Naive thymus-derived CD8-positive, alpha-beta T cell (primary cell): ENCODE data around the gene PCOLCE2. TPM values are rescaled to one million over a fixed set of nuclear protein-coding genes. Genes with fewer than 3 reads are reported as not detected.

ENCODE experiments used
- ATAC-seq, 2 donors: fragments of 150-1000 bp; cut with Tn5 transposase in 1 of 2; sonication (Bioruptor Pico), chemical (Tn5 transposase) in 1 of 2; 1 replicate in 1 of 2; 2 replicates in 1 of 2; pipeline ENCODE4 v1.10.0; 2021; ENCODE audit warnings: mild to moderate bottlenecking in 2 of 2, moderate library complexity in 2 of 2
- POLR2A ChIA-PET: fragments of 350-600 bp; sonication (Branson Sonifier 250); formaldehyde crosslinking; loops from one replicate; lab custom pipeline; 2021; ENCODE audit warnings: antibody characterized with exemption; lab: Charles Lee
- DNase-seq, 10 donors: peaks; one replicate each; pipeline versions ENCODE4 v3.0.0 to v3.0.0-alpha.2; 2020 to 2022
- H3K27ac Mint-ChIP-seq, 10 donors: one replicate each; pipeline ENCODE4 v1.8.0; 2020 to 2022; ENCODE audit warnings: mild to moderate bottlenecking in 10 of 10, mixed read lengths in 10 of 10, moderate library complexity in 4 of 10, inconsistent platforms in 1 of 10
- H3K27me3 Mint-ChIP-seq, 5 donors: one replicate each; pipeline ENCODE4 v1.8.0; 2021 to 2022; ENCODE audit warnings: mixed read lengths in 5 of 5
- H3K36me3 Mint-ChIP-seq, 3 donors: one replicate each; pipeline ENCODE4 v1.8.0; 2020 to 2022; ENCODE audit warnings: mixed read lengths in 3 of 3, mild to moderate bottlenecking in 2 of 3, inconsistent platforms in 1 of 3
- H3K4me1 Mint-ChIP-seq, 4 donors: one replicate each; pipeline ENCODE4 v1.8.0; 2021 to 2022; ENCODE audit warnings: mixed read lengths in 4 of 4
- H3K4me3 Mint-ChIP-seq, 10 donors: one replicate each; pipeline ENCODE4 v1.8.0; 2020 to 2022; ENCODE audit warnings: mild to moderate bottlenecking in 10 of 10, mixed read lengths in 10 of 10, moderate library complexity in 6 of 10, inconsistent platforms in 1 of 10
- H3K9me3 Mint-ChIP-seq, 9 donors: one replicate each; pipeline ENCODE4 v1.8.0; 2020 to 2022; ENCODE audit warnings: mixed read lengths in 9 of 9, mild to moderate bottlenecking in 3 of 9, inconsistent platforms in 1 of 9, moderate library complexity in 1 of 9
- polyA plus RNA-seq, 3 donors: library from polyadenylated mRNA; unstranded; fragments of 300-500 nt; fragmentation: Illumina TruSeq; gene quantifications; one replicate each; pipeline ENCODE4 v1.2.3, GENCODE V29; 2021
- total RNA-seq, 8 experiments: library from RNA in 2 of 8; stranded (reverse) in 2 of 8; gene quantifications; one replicate each; pipeline ENCODE4 v1.2.3 and lab custom pipeline; 2021 to 2026

PCOLCE2 gene
- total and polyA plus RNA-seq, 5 experiments from 2014 or later = not detected

DNA sequence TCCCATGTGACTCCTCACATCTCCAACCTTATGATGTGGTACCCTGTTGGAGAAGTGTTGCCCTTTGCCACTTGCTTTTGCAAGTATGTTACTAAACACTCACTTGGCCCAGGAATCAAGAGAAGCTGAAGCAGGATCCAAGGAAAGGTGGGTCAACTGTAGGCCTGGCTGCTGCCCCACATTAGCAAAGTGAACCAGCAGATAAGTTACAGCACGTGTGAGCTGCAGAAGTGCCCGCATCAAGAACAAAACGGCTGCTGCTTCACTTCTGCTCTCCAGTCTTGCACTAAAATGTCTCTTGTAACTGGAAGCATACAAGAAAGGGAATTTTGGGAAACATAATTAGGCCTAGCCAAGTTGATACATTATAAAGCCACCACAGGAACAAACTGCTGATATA is 79.6 kb downstream of the PCOLCE2 start:
- no peaks in the 10 kb centered on the region for H3K9me3 Mint-ChIP-seq
- peaks cover 0 to 7% (median 3%) of the 10 kb centered on the region in 5 donors for H3K27me3 Mint-ChIP-seq
- POLR2A ChIA-PET = no interaction called here
- DNase-seq (no peak), ATAC-seq (no peak)
- H3K36me3 Mint-ChIP-seq = peaks cover 0 to 6% (median 0%) of the 10 kb centered on the region in 3 donors
- H3K4me1 Mint-ChIP-seq = no peaks in the 10 kb centered on the region
- H3K4me3 Mint-ChIP-seq = no peak overlapping the region
- H3K27ac Mint-ChIP-seq = no peak overlapping the region

DNA sequence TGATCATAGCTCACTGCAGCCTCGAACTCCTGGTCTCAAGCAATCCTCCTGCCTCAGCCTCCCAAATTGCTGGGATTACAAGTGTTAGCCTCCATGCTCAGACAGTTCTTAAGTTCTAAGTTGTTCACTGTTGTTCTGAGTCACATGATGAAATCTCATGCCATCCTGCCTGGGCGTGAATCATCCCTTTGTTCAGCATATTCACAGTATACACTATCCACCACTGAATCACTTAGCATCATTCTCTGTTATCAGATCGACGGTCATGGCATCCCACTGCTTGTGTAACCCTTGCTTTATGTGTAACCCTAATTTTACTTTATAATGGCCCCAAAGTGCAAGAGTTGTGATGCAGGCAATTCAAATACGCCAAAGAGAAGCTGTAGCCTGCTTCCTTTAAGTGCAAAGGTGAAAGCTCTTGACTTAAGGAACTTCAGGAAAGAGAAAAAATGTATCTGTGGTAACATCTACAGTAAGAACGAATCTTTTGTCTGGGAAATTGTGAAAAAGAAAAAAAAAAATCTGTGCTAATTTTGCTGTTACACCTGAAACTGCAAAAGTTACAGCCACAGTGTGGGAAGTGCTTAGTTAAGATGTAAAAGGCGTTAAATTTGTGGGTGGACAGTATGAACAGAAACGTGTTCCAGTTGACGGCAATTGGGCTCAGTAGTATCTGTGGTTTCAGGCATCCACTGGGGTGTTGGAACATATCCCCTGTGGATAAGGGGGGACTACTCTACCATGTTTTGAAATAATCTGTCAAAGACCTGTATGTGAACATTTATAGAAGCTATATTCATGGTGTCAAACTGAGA is 80.6 kb downstream of the PCOLCE2 start:
- H3K4me3 Mint-ChIP-seq = no peak overlapping the region
- POLR2A ChIA-PET = no interaction called here
- no peak for DNase-seq
- ATAC-seq = no peak
- H3K36me3 Mint-ChIP-seq = peaks cover 0 to 7% (median 1%) of the 10 kb centered on the region in 3 donors
- no peak overlapping the region for H3K27ac Mint-ChIP-seq
- H3K9me3 Mint-ChIP-seq = no peaks in the 10 kb centered on the region
- H3K27me3 Mint-ChIP-seq = peaks cover 0 to 6% (median 3%) of the 10 kb centered on the region in 5 donors
- H3K4me1 Mint-ChIP-seq = no peaks in the 10 kb centered on the region

DNA sequence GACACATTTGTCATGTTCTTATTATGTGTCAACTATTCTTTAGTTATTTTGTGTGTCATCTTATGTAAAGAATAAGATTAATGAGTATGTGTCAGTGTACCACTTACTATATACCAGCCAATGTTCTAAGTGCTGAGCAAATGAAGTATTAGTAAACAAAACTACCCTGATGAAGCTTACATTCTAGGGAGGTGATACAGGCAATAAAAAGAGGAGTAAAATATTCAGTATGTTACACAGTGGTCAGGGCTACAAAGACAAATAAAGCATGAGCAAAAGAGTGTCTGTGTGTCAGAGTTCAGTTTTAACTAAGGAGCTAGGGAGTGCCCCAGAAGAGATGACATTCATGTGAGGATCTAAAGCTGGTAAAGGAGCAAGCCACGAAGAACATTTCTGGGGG is 86.0 kb downstream of the PCOLCE2 start:
- no peak for DNase-seq
- H3K4me1 Mint-ChIP-seq = no peaks in the 10 kb centered on the region
- ATAC-seq = no peak
- H3K4me3 Mint-ChIP-seq = no peak overlapping the region
- POLR2A ChIA-PET = no interaction called here
- H3K27me3 Mint-ChIP-seq = no peaks in the 10 kb centered on the region
- peaks cover 0 to 7% (median 3%) of the 10 kb centered on the region in 3 donors for H3K36me3 Mint-ChIP-seq
- H3K27ac Mint-ChIP-seq = no peak overlapping the region
- no peaks in the 10 kb centered on the region for H3K9me3 Mint-ChIP-seq

DNA sequence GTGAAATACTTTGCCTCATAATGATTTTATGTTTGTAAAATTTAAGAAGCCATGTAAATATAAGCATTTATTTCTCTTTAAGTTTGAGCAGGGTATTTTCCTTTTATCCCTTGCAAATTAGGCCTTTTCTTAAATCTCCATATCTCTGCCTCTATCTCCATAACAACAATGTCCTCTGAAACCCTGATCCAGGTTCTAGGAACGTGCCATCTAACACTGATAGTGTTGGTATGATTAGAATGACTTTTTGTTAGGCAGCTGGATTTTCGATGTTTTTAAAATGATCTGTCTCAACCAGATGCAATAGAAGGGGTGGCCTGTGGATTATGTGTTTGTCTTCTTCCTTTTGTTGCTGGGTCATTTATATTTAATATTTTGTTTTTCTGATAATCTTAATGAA is 87.1 kb downstream of the PCOLCE2 start:
- H3K27ac Mint-ChIP-seq = no peak overlapping the region
- H3K4me3 Mint-ChIP-seq = no peak overlapping the region
- no peaks in the 10 kb centered on the region for H3K27me3 Mint-ChIP-seq
- DNase-seq (no peak), ATAC-seq (no peak)
- H3K4me1 Mint-ChIP-seq = no peaks in the 10 kb centered on the region
- H3K9me3 Mint-ChIP-seq = no peaks in the 10 kb centered on the region
- H3K36me3 Mint-ChIP-seq = peaks cover 0 to 7% (median 3%) of the 10 kb centered on the region in 3 donors
- POLR2A ChIA-PET = no interaction called here

DNA sequence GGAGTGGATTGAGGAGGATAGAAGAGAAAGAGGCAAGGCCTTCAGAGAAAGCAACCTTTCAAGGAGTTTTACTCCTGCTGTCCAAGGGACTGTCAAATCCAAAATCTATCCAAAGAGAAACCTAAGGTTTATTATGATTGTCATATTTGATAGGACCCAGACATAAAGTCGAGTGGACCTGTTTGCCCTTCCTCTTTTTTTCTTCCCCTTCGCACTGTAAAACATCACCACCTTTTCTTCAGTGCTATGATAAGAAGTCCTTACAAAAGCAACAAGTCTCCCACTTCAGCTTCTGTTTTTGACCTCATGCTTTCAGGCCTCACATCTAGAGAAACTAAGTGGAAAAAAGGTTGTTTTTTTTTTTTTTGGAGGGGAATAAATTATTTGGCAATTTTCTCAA is 92.1 kb downstream of the PCOLCE2 start:
- H3K27ac Mint-ChIP-seq = no peak overlapping the region
- ATAC-seq = no peak

DNA sequence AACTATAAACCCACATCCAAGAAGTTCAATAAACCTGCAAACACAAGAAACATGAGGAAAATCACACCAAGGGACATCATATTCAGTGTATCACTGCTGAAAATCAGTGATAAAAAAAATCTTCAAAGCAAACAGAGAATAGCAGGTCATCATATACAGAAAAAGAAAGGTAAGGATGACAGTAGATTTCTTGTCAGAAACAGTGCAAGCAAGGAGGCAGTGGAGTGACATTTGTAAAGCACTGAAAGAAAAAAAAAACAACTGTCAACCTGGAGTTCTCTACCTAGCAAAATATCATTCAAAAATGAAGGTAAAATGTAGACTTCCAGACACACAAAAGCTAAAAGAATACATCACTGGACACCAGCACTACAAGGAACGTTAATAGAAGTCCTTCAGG is 93.6 kb downstream of the PCOLCE2 start:
- ATAC-seq (no peak), DNase-seq (no peak)
- POLR2A ChIA-PET = no interaction called here
- Mint-ChIP-seq H3K36me3 (peaks cover 0 to 4% (median 0%) of the 10 kb centered on the region in 3 donors), H3K27me3 (no peaks in the 10 kb centered on the region), H3K9me3 (no peaks in the 10 kb centered on the region), H3K27ac (no peak overlapping the region), H3K4me1 (no peaks in the 10 kb centered on the region), H3K4me3 (no peak overlapping the region)

More for the DNA sequence above, 92.1 kb downstream of the PCOLCE2 start:
- H3K27me3 Mint-ChIP-seq = no peaks in the 10 kb centered on the region
- POLR2A ChIA-PET = no interaction called here
- no peak overlapping the region for H3K4me3 Mint-ChIP-seq
- H3K4me1 Mint-ChIP-seq = no peaks in the 10 kb centered on the region
- H3K9me3 Mint-ChIP-seq = no peaks in the 10 kb centered on the region
- peaks cover 0 to 4% (median 0%) of the 10 kb centered on the region in 3 donors for H3K36me3 Mint-ChIP-seq
- no peak for DNase-seq

DNA sequence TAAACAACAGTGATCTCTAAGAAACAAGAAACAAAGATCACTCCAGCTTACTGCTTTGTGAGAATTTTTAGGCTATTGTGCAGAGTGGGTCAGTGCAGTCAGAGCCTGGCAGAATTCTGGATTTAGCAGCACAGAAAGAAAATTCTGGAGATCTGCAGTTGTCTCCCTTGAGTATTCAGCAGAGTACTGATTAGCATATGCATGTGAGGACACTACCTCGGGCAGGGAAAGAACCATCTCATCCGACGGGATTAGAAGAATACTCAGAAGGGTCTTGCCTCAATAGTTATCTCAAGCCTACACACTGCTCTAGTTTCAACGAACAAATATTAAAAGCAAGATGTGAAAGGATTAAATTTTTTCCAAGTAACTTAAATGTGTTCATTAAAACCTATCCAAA is 94.4 kb downstream of the PCOLCE2 start:
- POLR2A ChIA-PET = no interaction called here
- ATAC-seq (no peak), DNase-seq (no peak)
- H3K4me3 Mint-ChIP-seq = no peak overlapping the region
- H3K9me3 Mint-ChIP-seq = no peaks in the 10 kb centered on the region
- H3K4me1 Mint-ChIP-seq = no peaks in the 10 kb centered on the region
- H3K36me3 Mint-ChIP-seq = peaks cover 0 to 4% (median 0%) of the 10 kb centered on the region in 3 donors
- H3K27ac Mint-ChIP-seq = no peak overlapping the region
- no peaks in the 10 kb centered on the region for H3K27me3 Mint-ChIP-seq

DNA sequence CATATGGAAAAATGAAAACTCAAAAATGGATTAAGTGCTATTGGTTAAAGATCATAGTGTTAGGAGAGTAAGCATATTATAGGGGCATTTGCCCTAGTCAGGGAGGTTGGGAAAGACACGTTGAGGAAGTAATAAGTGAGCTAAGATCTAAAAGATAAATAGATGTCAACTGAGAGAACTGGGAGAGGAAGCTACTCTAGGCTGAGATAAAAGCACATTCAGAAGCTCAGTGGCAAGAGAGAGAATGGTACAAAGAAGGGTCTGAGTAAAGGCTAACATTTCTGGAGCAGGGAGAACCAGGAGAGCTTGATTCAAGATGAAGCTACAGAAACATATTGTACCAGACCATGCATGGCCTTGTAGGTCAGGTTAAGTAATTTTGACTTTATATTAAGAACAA is 101.2 kb downstream of the PCOLCE2 start:
- POLR2A ChIA-PET = no interaction called here
- peaks cover 0 to 3% (median 0%) of the 10 kb centered on the region in 4 donors for H3K4me1 Mint-ChIP-seq
- no peak overlapping the region for H3K27ac Mint-ChIP-seq
- H3K9me3 Mint-ChIP-seq = peaks cover 0 to 2% (median 0%) of the 10 kb centered on the region in 9 donors
- H3K36me3 Mint-ChIP-seq = peaks cover 2 to 11% (median 6%) of the 10 kb centered on the region in 3 donors
- DNase-seq (no peak), ATAC-seq (no peak)
- no peak overlapping the region for H3K4me3 Mint-ChIP-seq
- no peaks in the 10 kb centered on the region for H3K27me3 Mint-ChIP-seq

DNA sequence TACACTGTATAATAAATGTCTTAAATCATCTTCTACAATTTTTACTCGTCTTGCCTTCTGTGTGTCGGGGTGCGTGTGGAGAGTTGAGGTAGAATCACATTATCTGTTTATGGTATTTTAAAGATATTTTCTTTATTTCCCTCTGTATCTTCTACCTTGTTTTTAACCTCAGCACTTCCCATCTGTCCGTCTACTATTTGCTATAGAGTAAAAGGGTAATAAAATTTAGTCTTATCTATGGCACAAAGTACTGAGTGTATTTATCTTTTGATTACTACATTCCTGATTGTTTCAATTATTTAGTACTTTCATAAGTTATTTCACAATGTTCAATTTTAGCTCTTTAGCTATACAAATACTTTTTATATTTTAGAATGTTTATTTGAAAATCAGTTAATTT is 102.9 kb downstream of the PCOLCE2 start:
- peaks cover 0 to 9% (median 0%) of the 10 kb centered on the region in 9 donors for H3K9me3 Mint-ChIP-seq
- ATAC-seq = no peak
- H3K27me3 Mint-ChIP-seq = no peaks in the 10 kb centered on the region
- H3K4me3 Mint-ChIP-seq = no peak overlapping the region
- peaks cover 9 to 16% (median 9%) of the 10 kb centered on the region in 3 donors for H3K36me3 Mint-ChIP-seq
- POLR2A ChIA-PET = no interaction called here
- H3K4me1 Mint-ChIP-seq = peaks cover 0 to 3% (median 0%) of the 10 kb centered on the region in 4 donors
- DNase-seq = no peak
- H3K27ac Mint-ChIP-seq = no peak overlapping the region

DNA sequence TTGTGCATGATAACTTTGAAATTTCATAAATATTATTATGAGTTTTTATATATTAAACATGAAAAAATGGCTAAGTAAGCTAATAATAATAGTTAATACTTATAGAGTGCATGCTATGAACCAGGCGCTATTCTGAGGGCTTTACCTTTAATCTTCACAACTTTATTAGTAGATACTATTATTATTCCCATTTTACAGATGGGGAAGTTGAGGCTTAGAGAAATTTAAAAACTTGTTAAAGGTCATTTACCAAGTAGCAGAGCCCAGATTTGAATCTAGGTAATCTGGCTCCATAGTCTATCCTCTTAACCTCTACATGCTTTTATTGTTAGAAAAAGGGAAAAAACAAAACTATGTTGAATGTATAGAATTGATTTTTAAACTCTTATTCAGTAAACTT is 104.7 kb downstream of the PCOLCE2 start:
- H3K9me3 Mint-ChIP-seq = peaks cover 0 to 9% (median 0%) of the 10 kb centered on the region in 9 donors
- no peak overlapping the region for H3K4me3 Mint-ChIP-seq
- POLR2A ChIA-PET = no interaction called here
- DNase-seq = no peak
- peaks cover 0 to 3% (median 0%) of the 10 kb centered on the region in 4 donors for H3K4me1 Mint-ChIP-seq
- H3K27me3 Mint-ChIP-seq = no peaks in the 10 kb centered on the region
- peaks cover 9 to 19% (median 9%) of the 10 kb centered on the region in 3 donors for H3K36me3 Mint-ChIP-seq
- no peak overlapping the region for H3K27ac Mint-ChIP-seq
- ATAC-seq = no peak

DNA sequence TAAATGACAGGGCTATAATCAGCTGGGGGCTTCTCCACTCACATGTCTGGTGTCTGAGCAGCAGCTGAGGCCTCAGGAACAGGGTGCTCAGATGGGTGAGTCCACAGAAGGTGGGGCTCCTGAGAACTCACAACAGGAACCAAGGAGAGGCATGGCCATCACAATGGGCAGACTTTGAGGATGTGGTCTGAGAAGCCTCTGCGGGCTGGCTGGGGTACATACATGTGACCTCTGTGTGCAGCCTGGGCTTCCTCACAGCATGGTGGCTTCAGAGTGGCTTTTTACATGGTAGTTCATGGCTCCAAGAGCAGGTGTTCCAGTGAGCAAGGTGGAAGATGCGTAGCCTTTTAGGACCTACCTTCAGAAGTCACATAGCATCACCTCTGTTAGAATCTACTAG is 106.3 kb downstream of the PCOLCE2 start:
- ATAC-seq (no peak), DNase-seq (no peak)
- no peak overlapping the region for H3K27ac Mint-ChIP-seq
- no peaks in the 10 kb centered on the region for H3K27me3 Mint-ChIP-seq
- peaks cover 9 to 19% (median 9%) of the 10 kb centered on the region in 3 donors for H3K36me3 Mint-ChIP-seq
- H3K4me1 Mint-ChIP-seq = peaks cover 0 to 1% (median 0%) of the 10 kb centered on the region in 4 donors
- peaks cover 0 to 9% (median 0%) of the 10 kb centered on the region in 9 donors for H3K9me3 Mint-ChIP-seq
- POLR2A ChIA-PET = no interaction called here
- no peak overlapping the region for H3K4me3 Mint-ChIP-seq

DNA sequence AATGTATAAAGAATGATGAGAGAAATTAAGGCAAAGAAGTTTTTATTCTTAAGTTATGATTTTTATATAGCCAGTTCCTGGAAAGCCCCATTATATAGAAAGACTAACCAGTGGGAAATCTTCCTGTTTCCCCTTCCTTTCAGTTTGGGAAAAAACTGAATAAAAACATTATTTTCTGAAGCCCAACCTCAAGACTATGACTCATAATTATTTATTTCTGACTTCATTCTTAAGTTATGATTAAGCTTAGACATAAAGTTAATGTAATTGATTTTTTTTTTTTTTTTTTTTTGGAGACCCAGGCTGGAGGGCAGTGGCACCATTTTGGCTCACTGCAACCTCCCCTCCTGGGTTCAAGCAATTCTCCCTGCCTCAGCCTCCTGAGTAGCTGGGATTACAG is 109.3 kb downstream of the PCOLCE2 start:
- ATAC-seq (no peak), DNase-seq (no peak)
- H3K4me1 Mint-ChIP-seq = no peaks in the 10 kb centered on the region
- H3K27ac Mint-ChIP-seq = no peak overlapping the region
- POLR2A ChIA-PET = no interaction called here
- H3K27me3 Mint-ChIP-seq = no peaks in the 10 kb centered on the region
- H3K36me3 Mint-ChIP-seq = peaks cover 7 to 15% (median 9%) of the 10 kb centered on the region in 3 donors
- peaks cover 0 to 9% (median 0%) of the 10 kb centered on the region in 9 donors for H3K9me3 Mint-ChIP-seq
- H3K4me3 Mint-ChIP-seq = no peak overlapping the region

DNA sequence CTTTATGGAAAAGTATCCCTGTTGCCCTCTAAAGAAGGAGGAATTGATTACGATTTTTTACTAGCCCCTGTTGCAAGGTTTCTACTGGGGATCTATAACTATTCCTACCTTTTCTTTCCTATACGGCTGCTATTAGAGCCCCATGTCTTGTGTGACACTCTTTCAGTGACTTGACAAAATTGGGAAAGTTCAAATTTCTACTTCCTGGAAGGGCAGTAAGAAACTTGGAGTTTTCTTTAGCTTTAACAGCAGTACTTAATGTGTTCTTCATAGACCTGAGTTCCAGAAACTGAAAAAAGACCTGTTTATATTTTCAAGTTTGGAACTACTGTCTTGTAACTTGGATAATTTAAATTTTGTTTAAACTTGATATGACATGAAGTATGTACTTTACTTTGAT is 110.3 kb downstream of the PCOLCE2 start:
- H3K4me3 Mint-ChIP-seq = no peak overlapping the region
- H3K27ac Mint-ChIP-seq = no peak overlapping the region
- H3K27me3 Mint-ChIP-seq = peaks cover 0 to 2% (median 0%) of the 10 kb centered on the region in 5 donors
- ATAC-seq = no peak
- no peaks in the 10 kb centered on the region for H3K4me1 Mint-ChIP-seq
- peaks cover 7 to 16% (median 14%) of the 10 kb centered on the region in 3 donors for H3K36me3 Mint-ChIP-seq
- POLR2A ChIA-PET = no interaction called here
- no peak for DNase-seq
- peaks cover 0 to 9% (median 0%) of the 10 kb centered on the region in 9 donors for H3K9me3 Mint-ChIP-seq
